MCF 10A (cell line): ENCODE data around the gene SLC12A5. TPM values are rescaled to one million over a fixed set of nuclear protein-coding genes. Genes with fewer than 3 reads are reported as not detected.

ENCODE experiments used
- BruUV-seq: library from RNA; stranded (reverse); fragments of 400-500 nt; replicated peaks from 2 replicates; lab custom pipeline; 2021; lab: Mats Ljungman, UMichigan
- CTCF ChIA-PET: fragments of 300-600 bp; sonication (Branson Sonifier 250); formaldehyde crosslinking; extraction: SDS; loops from one replicate; lab custom pipeline; 2021; ENCODE audit warnings: antibody characterized with exemption, inconsistent platforms; lab: Yijun Ruan, JAX
- POLR2A ChIA-PET: fragments of 300-600, 350-650 bp; sonication (Branson Sonifier 250); formaldehyde crosslinking; extraction: SDS; loops from one replicate; lab custom pipeline; 2020; ENCODE audit warnings: antibody characterized with exemption, inconsistent platforms; lab: Yijun Ruan, JAX
- DNase-seq: peaks from one replicate; pipeline ENCODE4 v3.0.0-alpha.2; 2018; ENCODE audit not compliant: unreplicated experiment
- H3K27ac Mint-ChIP-seq: one replicate; pipeline ENCODE4 v1.8.0; 2022; ENCODE audit warnings: mild to moderate bottlenecking, low read depth, mixed read lengths; ENCODE audit not compliant: unreplicated experiment
- H3K27me3 Mint-ChIP-seq: one replicate; pipeline ENCODE4 v1.8.0; 2022; ENCODE audit warnings: mixed read lengths; ENCODE audit not compliant: insufficient read depth, unreplicated experiment
- H3K36me3 Mint-ChIP-seq: one replicate; pipeline ENCODE4 v1.8.0; 2022; ENCODE audit warnings: mild to moderate bottlenecking, moderate library complexity, mixed read lengths; ENCODE audit not compliant: insufficient read depth, unreplicated experiment
- H3K4me1 Mint-ChIP-seq: one replicate; pipeline ENCODE4 v1.8.0; 2022; ENCODE audit warnings: mixed read lengths; ENCODE audit not compliant: insufficient read depth, unreplicated experiment
- H3K4me3 Mint-ChIP-seq: one replicate; pipeline ENCODE4 v1.8.0; 2022; ENCODE audit warnings: mild to moderate bottlenecking, moderate library complexity, mixed read lengths; ENCODE audit not compliant: unreplicated experiment
- H3K9me3 Mint-ChIP-seq: one replicate; pipeline ENCODE4 v1.8.0; 2022; ENCODE audit warnings: mixed read lengths; ENCODE audit not compliant: unreplicated experiment
- intact Hi-C: fragments of 100-400 bp; cut with micrococcal nuclease; formaldehyde crosslinking; loops from 2 replicates; pipeline ENCODE4 v1.14.1; 2022
- total RNA-seq: library from RNA; stranded (reverse); gene quantifications from 2 replicates; pipeline ENCODE4 v1.2.3, GENCODE V29; 2022
- TF ChIP-seq, protein P1 (sequence below): fragments of 200-600 bp; IDR thresholded peaks from one replicate; pipeline ENCODE4 v1.8.0; 2022; ENCODE audit warnings: antibody characterized with exemption, mild to moderate bottlenecking; ENCODE audit not compliant: unreplicated experiment

SLC12A5 gene
- total RNA-seq, 1 experiment from 2014 or later: 0.75 TPM

DNA sequence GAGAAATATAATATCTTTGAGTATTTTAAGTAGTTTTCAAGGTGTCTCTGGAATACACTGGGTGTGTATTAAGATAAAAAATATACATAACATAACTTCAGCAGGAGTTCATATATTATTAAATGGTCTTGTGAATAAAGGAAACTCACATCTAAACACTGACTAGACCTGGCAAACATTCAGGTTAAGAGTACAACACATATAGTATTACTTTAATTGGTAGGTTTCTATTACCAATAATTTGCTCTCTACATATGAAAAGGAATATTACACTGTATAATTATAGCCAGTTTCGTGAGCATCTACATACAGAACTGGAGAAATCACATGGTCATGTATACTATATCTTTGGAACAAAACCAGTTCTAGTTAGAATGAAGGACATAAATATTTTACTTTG is 52.1 kb downstream of the SLC12A5 start:
- BruUV-seq: no TSS peak
- Mint-ChIP-seq H3K27ac (no peak overlapping the region), H3K4me3 (no peak overlapping the region), H3K27me3 (no peaks in the 10 kb centered on the region), H3K9me3 (no peaks in the 10 kb centered on the region), H3K36me3 (peaks cover 30% of the 10 kb centered on the region), H3K4me1 (peaks cover 18% of the 10 kb centered on the region)
- DNase-seq: no peak
- TF ChIP-seq, protein P1, sequence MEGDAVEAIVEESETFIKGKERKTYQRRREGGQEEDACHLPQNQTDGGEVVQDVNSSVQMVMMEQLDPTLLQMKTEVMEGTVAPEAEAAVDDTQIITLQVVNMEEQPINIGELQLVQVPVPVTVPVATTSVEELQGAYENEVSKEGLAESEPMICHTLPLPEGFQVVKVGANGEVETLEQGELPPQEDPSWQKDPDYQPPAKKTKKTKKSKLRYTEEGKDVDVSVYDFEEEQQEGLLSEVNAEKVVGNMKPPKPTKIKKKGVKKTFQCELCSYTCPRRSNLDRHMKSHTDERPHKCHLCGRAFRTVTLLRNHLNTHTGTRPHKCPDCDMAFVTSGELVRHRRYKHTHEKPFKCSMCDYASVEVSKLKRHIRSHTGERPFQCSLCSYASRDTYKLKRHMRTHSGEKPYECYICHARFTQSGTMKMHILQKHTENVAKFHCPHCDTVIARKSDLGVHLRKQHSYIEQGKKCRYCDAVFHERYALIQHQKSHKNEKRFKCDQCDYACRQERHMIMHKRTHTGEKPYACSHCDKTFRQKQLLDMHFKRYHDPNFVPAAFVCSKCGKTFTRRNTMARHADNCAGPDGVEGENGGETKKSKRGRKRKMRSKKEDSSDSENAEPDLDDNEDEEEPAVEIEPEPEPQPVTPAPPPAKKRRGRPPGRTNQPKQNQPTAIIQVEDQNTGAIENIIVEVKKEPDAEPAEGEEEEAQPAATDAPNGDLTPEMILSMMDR: no peak
- intact Hi-C loops: no loop called here
- POLR2A ChIA-PET: interaction anchor here (0.6 to 6.2 kb wide), 5 partner anchors 7 to 108 kb away, joined by 3 to 25 read pairs (median 5); no protein-coding TSS in a partner anchor
- CTCF ChIA-PET: no interaction called here

DNA sequence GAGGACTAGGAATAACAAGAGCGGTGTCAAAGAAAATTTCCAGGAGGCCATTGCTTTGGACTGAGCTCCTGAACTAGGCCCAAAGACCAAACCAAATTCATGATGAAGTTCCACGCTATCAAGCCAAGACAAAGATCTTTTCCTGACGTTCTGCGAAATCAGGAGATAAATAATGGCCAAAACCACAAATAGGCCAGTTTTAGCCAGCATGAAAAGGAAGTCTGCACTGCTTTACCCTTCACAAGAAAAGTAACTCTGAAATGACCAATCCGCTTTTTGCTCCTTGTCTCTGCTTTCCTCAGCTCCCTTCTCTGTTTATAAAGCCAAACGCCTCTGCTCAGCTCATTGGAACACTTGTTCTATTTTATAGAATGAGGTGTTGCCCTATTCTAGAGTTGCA is 54.1 kb downstream of the SLC12A5 start:
- intact Hi-C loops: no loop called here
- Mint-ChIP-seq H3K9me3 (no peaks in the 10 kb centered on the region), H3K4me3 (no peak overlapping the region), H3K27ac (no peak overlapping the region), H3K27me3 (no peaks in the 10 kb centered on the region), H3K36me3 (peaks cover 24% of the 10 kb centered on the region), H3K4me1 (peaks cover 32% of the 10 kb centered on the region)
- no TSS peak for BruUV-seq
- ChIA-PET POLR2A (interaction anchor here (0.8 to 1.2 kb wide), 2 partner anchors 71 to 148 kb away, joined by 3 to 4 read pairs; no protein-coding TSS in a partner anchor), CTCF (interaction anchor here (0.6 to 4.3 kb wide), 8 partner anchors 15 to 247 kb away, joined by 3 to 42 read pairs (median 4); no protein-coding TSS in a partner anchor)
- no peak for DNase-seq
- TF ChIP-seq, protein P1: no peak

DNA sequence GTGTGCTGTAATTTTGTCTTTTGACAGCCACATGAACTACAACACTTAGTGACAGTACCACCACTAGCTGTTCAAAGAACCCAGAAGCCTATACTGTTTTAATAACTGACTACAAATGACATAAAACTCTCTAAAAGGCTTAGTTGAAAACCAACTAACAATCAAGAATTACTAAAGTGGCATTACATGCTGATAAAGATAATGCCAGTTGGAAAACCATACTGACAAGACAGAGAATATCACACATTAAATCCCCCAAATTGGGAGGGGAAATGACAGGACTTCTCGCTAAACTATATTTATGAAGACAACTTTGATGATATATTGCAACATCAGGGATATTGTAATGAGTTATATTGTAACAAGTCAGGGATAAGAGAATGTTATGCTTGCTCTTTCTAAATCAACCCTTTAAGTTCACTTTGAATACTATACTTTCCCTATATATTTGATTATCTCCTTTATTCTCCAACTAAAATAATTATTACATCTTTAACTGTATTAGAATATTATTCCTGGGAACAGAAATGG is 54.6 kb downstream of the SLC12A5 start:
- ChIA-PET CTCF (interaction anchor here (0.7 to 4.3 kb wide), 6 partner anchors 60 to 246 kb away, joined by 3 to 42 read pairs (median 4); no protein-coding TSS in a partner anchor), POLR2A (interaction anchor here (1.2 kb wide), 1 partner anchor 148 kb away, joined by 4 read pairs; no protein-coding TSS in a partner anchor)
- Mint-ChIP-seq H3K4me3 (no peak overlapping the region), H3K27ac (no peak overlapping the region), H3K36me3 (peaks cover 19% of the 10 kb centered on the region), H3K27me3 (no peaks in the 10 kb centered on the region), H3K9me3 (no peaks in the 10 kb centered on the region), H3K4me1 (peaks cover 34% of the 10 kb centered on the region)
- no TSS peak for BruUV-seq
- intact Hi-C loops: no loop called here
- TF ChIP-seq, protein P1: no peak
- no peak for DNase-seq

DNA sequence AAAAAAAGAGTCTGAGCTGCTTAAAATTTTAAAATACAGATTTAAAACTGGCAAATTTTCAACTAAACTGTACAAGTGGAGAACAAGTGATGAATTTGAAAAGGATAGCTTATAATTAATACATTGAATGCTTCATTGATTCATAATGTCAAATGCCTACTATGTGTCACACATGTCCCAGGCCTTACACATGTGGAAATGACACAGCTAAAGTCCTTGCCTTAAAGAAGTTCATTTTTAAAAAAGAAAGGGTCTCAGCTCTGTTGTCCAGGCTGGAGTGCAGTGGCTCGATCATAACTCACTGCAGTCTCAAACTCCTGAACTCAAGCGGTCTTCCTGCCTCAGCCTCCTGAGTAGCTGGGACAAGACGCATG is 55.8 kb downstream of the SLC12A5 start:
- no peaks in the 10 kb centered on the region for H3K9me3 Mint-ChIP-seq
- peaks cover 34% of the 10 kb centered on the region for H3K4me1 Mint-ChIP-seq
- peak overlapping the region; percentile 17 for H3K4me3 Mint-ChIP-seq
- intact Hi-C loops: loop anchor here (1.0 to 5.0 kb wide), 2 partner anchors 97 to 113 kb away; no protein-coding TSS in a partner anchor
- DNase-seq: no peak
- H3K27ac Mint-ChIP-seq: peak overlapping the region; percentile 64
- TF ChIP-seq, protein P1: no peak
- CTCF ChIA-PET: interaction anchor here (0.6 to 4.3 kb wide), 14 partner anchors 11 to 666 kb away, joined by 3 to 42 read pairs (median 5); no protein-coding TSS in a partner anchor
- no TSS peak for BruUV-seq
- POLR2A ChIA-PET: interaction anchor here (0.6 to 1.1 kb wide), 5 partner anchors 8 to 112 kb away, joined by 3 to 4 read pairs (median 3); no protein-coding TSS in a partner anchor
- no peaks in the 10 kb centered on the region for H3K27me3 Mint-ChIP-seq
- H3K36me3 Mint-ChIP-seq: peaks cover 11% of the 10 kb centered on the region
